HepG2 (cell line): Measurements from ENCODE around the gene PARP15.

Experiments used
- POLR2G ChIP-seq: fragments of 200-400 bp; formaldehyde crosslinking; IDR thresholded peaks from 2 replicates; pipeline ENCODE4 v1.6.1; 2018; ENCODE audit warnings: mild to moderate bottlenecking, low read depth, low read length, moderate library complexity
- ZNF343 ChIP-seq: sonication (generic); formaldehyde crosslinking; IDR thresholded peaks from 2 replicates; pipeline ENCODE4 v1.4.0; 2020; ENCODE audit warnings: mild to moderate bottlenecking, missing genetic modification reagents
- ZNF7 ChIP-seq: IDR thresholded peaks from 2 replicates; pipeline ENCODE4 v1.6.1; 2016; ENCODE audit warnings: missing biosample characterization, missing genetic modification reagents

DNA sequence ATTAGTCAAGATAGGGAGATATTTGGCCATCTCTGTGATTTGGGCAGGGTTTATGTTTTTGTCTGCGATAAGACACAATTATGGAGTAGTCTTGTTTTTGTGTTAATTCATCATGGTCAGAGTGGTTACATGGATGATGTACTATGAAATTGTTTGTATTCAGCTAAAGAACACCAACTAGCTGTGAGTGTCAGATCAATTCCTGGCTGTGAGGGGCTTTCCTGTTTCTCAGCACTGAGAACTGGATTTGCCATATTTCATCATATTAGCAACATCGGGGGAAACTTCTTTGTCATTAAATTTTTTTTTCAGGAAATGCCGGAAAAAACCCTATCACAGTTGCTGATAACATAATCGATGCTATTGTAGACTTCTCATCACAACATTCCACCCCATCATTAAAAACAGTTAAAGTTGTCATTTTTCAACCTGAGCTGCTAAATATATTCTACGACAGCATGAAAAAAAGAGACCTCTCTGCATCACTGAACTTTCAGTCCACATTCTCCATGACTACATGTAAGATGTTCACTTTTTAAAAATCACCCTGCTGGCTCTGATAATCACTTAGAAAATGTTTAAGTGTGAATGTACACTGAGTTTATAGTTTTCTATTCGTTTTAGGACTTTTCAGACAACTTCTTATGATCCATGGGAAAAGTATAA, 49.2 kb downstream of the PARP15 start:
- no peak for TF ChIP-seq ZNF7 (CRISPR knock-in tag)
- TF ChIP-seq ZNF343 (CRISPR knock-in tag), result no peak
- TF ChIP-seq POLR2G, result no peak
